Tibial nerve (tissue), 4 donors: ENCODE results near the gene NFXL1. TPM values are rescaled to one million over a fixed set of nuclear protein-coding genes. Genes with fewer than 3 reads are reported as not detected.
A peak's percentile ranks its signal among the peaks of the same experiment; 100 is the strongest.

Source experiments
- DNase-seq, 2 donors: peaks; one replicate each; pipeline ENCODE4 v3.0.0-alpha.2; 2019; ENCODE audit warnings: low spot score in 2 of 2
- H3K27ac ChIP-seq, 4 donors: fragments of 200-600 bp; sonication (generic) in 3 of 4; one replicate each; pipeline ENCODE4 v1.5.1; 2017 to 2019; ENCODE audit warnings: mild to moderate bottlenecking in 1 of 4
- H3K27me3 ChIP-seq, 2 donors: fragments of 200-600 bp; sonication (generic) in 1 of 2; one replicate each; pipeline versions ENCODE4 v1.5.1 to v1.6.0; 2017 to 2019
- H3K36me3 ChIP-seq, 3 donors: fragments of 200-600 bp; sonication (generic); one replicate each; pipeline ENCODE4 v1.5.1; 2018 to 2019
- H3K4me1 ChIP-seq, 4 donors: fragments of 200-600 bp; sonication (generic) in 3 of 4; one replicate each; pipeline ENCODE4 v1.5.1; 2017 to 2019
- H3K4me3 ChIP-seq, 4 donors: fragments of 200-600 bp; sonication (generic) in 3 of 4; one replicate each; pipeline ENCODE4 v1.5.1; 2017 to 2019; ENCODE audit warnings: mild to moderate bottlenecking in 1 of 4, moderate library complexity in 1 of 4
- H3K9me3 ChIP-seq, 4 donors: fragments of 200-600 bp; sonication (generic) in 3 of 4; one replicate each; pipeline ENCODE4 v1.5.1; 2017 to 2019
- EP300 ChIP-seq, 2 donors: sonication (generic); formaldehyde crosslinking; IDR thresholded peaks; one replicate each; pipeline ENCODE4 v1.6.1; 2017; ENCODE audit warnings: antibody characterized with exemption in 2 of 2, mild to moderate bottlenecking in 1 of 2
- POLR2A ChIP-seq, 2 donors: fragments of 450-650 bp; IDR thresholded peaks; one replicate each; pipeline ENCODE4 v1.6.1; 2017; ENCODE audit warnings: antibody characterized with exemption in 2 of 2, mild to moderate bottlenecking in 2 of 2, moderate library complexity in 2 of 2
- WGBS, 2 donors: methylation state at CpG; one replicate each; pipeline ENCODE4 v1.1.5; 2018; 5-methylcytosine and 5-hydroxymethylcytosine counted together
- total RNA-seq, 4 donors: library from RNA; depleted of rRNA; stranded (reverse); fragments of >200 nt; gene quantifications; one replicate each; pipeline ENCODE4 v1.1.0, GENCODE V29; 2016
- TF ChIP-seq, protein P1 (sequence below), 5 experiments: fragments of 200-600 bp in 3 of 5; fragments of 450-650 bp in 2 of 5; sonication (generic) in 3 of 5; IDR thresholded peaks; one replicate each; pipeline ENCODE4 v1.5.1; 2016 to 2019; ENCODE audit warnings: antibody characterized with exemption in 5 of 5, mild to moderate bottlenecking in 3 of 5, moderate library complexity in 2 of 5

NFXL1 gene
- 10 to 100 TPM; 12.2 to 18.0 (median 15.6) TPM for total RNA-seq

DNA sequence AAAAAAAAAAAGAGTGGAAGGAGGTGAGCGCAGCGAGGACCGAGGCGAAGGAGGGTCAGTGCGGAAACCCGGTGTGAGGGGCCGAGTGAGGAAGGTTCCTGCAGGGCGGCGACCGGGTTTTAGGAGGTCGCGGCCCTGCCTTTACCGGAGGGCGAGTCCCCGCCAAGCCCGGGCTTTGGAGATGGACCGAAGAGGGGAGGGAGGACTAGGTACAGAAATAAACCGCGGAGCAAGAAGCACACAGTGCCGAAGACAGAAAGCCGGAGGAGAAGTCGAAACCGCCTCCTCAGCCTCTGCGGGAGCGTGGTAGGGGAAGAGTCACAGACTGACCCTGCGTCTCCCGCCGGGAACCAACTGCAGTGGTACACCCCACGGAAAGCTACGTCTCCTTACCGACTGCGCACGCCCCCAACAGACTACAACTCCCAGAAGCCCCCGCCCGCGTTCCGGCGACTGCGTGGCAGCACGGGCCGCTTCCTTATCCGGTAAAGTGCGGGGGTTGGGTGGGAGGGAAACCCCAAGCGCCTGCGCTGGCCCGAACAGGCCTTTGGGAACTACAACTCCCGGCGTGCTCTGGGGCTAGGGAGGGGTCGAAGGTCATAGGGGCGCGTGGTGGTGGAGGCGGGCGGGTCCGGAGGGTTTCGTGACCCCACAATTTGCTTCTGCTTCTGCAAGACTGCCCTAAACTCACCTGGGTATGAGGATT lies at the start of gene NFXL1:
Gene NFXL1 (minus strand): TSS at position 364 of the 706 bp plus-strand sequence. CDS start 380 bp downstream, outside the sequence.
- peaks cover 0 to 9% (median 0%) of the 10 kb centered on the region in 4 donors for H3K9me3 ChIP-seq
- 0 to 1% methylated on average over 46 to 51 of the region's 55 CpGs for WGBS, 2 donors
- DNase-seq, result peak; percentile 94 to 95
- H3K27ac ChIP-seq, result peak within 1 kb of the TSS; percentile 43 to 88 (median 68)
- peak within 1 kb of the TSS; percentile 71 to 88 (median 83) for H3K4me3 ChIP-seq
- peaks cover 0 to 15% (median 0%) of the 10 kb centered on the region in 3 donors for H3K36me3 ChIP-seq
- H3K4me1 ChIP-seq, result peaks cover 0 to 22% (median 0%) of the 10 kb centered on the region in 4 donors
- TF ChIP-seq EP300 (IDR thresholded peaks at IDR 0.05), result peak; percentile 64 to 89
- TF ChIP-seq, protein P1, sequence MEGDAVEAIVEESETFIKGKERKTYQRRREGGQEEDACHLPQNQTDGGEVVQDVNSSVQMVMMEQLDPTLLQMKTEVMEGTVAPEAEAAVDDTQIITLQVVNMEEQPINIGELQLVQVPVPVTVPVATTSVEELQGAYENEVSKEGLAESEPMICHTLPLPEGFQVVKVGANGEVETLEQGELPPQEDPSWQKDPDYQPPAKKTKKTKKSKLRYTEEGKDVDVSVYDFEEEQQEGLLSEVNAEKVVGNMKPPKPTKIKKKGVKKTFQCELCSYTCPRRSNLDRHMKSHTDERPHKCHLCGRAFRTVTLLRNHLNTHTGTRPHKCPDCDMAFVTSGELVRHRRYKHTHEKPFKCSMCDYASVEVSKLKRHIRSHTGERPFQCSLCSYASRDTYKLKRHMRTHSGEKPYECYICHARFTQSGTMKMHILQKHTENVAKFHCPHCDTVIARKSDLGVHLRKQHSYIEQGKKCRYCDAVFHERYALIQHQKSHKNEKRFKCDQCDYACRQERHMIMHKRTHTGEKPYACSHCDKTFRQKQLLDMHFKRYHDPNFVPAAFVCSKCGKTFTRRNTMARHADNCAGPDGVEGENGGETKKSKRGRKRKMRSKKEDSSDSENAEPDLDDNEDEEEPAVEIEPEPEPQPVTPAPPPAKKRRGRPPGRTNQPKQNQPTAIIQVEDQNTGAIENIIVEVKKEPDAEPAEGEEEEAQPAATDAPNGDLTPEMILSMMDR (IDR thresholded peaks at IDR 0.05), result no peak
- peak; percentile 57 to 71 for TF ChIP-seq POLR2A (IDR thresholded peaks at IDR 0.05)
- H3K27me3 ChIP-seq, result no peaks in the 10 kb centered on the region

DNA sequence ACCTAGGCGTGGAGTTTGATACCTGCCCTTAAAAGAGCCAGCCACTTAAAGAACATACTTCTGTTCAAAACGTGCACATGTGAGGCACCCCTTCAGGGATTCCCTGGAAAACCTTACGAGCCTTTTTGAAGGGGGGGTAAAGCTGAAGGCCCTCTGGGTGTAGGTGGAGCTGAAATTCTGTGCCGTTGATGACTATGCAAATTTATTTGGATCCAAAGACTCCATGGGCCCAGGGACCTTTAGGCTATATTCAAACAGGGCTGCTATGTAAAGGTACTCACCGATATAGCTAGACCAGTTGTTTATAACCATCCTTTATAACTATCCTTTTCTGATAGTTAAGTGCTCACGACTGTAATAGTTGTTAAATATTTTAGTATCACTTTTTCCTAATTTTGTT lies 40.3 kb upstream of the NFXL1 start:
- TF ChIP-seq, protein P1 (IDR thresholded peaks at IDR 0.05), result no peak
- TF ChIP-seq EP300 (IDR thresholded peaks at IDR 0.05), result no peak
- TF ChIP-seq POLR2A (IDR thresholded peaks at IDR 0.05), result no peak
- WGBS, 2 donors, result 69 to 73% methylated on average over 6 of the region's 6 CpGs
- H3K36me3 ChIP-seq, result no peaks in the 10 kb centered on the region
- no peak overlapping the region for H3K4me3 ChIP-seq
- H3K9me3 ChIP-seq, result no peaks in the 10 kb centered on the region
- DNase-seq, result no peak
- H3K27me3 ChIP-seq, result no peaks in the 10 kb centered on the region
- no peaks in the 10 kb centered on the region for H3K4me1 ChIP-seq
- no peak overlapping the region for H3K27ac ChIP-seq

DNA sequence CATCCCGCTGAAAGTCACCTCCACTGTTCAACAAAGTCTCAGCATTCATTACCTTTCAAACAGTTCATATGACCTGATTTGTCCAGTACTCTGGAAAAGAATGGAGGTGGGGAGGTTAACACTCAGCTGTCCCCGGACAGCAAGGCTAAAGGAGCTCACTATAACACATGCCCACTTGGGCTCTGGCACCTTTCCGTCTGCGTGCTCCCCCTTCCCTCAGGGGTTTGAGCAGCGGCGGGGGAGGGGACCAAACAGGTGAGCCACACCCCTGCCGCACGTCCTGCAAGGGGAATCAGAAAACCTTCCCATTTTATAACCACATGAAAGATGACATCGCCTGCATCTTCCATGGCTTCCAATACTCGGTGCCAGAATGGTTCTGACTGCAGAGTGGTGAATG lies 39.9 kb upstream of the NFXL1 start:
- H3K27ac ChIP-seq, result no peak overlapping the region
- TF ChIP-seq, protein P1 (IDR thresholded peaks at IDR 0.05), result no peak
- TF ChIP-seq EP300 (IDR thresholded peaks at IDR 0.05) (no peak), POLR2A (IDR thresholded peaks at IDR 0.05) (no peak)
- 61 to 66% methylated on average over 9 to 10 of the region's 10 CpGs for WGBS, 2 donors
- no peaks in the 10 kb centered on the region for H3K4me1 ChIP-seq
- H3K4me3 ChIP-seq, result no peak overlapping the region
- no peaks in the 10 kb centered on the region for H3K36me3 ChIP-seq
- DNase-seq, result no peak
- no peaks in the 10 kb centered on the region for H3K27me3 ChIP-seq
- no peaks in the 10 kb centered on the region for H3K9me3 ChIP-seq

DNA sequence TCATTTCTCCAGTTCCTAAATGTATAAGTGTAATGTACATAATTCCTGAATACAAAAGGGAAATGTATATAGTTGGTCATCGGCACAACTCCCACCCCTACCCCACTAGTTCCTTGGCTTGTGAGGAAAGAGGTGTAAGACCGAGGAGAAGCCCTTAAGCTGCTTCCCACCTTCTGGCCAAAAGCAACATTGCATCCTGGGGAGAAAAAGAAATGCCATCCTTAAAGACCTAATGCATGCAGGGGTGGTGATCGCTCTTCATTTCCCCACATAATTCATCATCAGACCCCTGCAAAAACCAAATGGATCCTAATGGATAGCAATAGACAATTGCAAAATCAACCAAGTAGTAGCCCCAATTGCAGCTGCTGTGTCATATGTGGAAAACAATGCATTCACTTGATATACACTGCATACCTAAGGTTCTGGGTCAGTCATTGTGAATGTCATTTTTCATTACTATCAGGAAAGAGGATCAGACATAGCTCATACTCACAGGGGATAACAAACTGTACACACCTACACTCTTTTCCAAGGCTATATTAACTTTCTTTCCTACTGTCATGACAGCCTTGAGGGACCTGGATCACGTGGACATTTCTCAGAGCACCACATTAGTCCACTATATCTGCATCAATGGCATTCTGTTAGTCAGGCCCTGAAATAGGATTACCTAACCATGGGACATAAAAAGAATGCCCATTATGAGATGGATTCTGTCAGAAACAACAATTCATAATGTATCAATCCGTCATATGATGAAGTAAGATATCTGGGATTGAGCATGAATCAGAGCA lies 31.7 kb upstream of the NFXL1 start:
- Histone ChIP-seq H3K9me3 (no peaks in the 10 kb centered on the region), H3K4me1 (no peaks in the 10 kb centered on the region), H3K36me3 (peaks cover 0 to 4% (median 0%) of the 10 kb centered on the region in 3 donors), H3K27ac (no peak overlapping the region), H3K4me3 (no peak overlapping the region), H3K27me3 (no peaks in the 10 kb centered on the region)
- 83% methylated on average over 5 of the region's 5 CpGs for WGBS, 2 donors
- no peak for DNase-seq
- TF ChIP-seq POLR2A (IDR thresholded peaks at IDR 0.05), result no peak

DNA sequence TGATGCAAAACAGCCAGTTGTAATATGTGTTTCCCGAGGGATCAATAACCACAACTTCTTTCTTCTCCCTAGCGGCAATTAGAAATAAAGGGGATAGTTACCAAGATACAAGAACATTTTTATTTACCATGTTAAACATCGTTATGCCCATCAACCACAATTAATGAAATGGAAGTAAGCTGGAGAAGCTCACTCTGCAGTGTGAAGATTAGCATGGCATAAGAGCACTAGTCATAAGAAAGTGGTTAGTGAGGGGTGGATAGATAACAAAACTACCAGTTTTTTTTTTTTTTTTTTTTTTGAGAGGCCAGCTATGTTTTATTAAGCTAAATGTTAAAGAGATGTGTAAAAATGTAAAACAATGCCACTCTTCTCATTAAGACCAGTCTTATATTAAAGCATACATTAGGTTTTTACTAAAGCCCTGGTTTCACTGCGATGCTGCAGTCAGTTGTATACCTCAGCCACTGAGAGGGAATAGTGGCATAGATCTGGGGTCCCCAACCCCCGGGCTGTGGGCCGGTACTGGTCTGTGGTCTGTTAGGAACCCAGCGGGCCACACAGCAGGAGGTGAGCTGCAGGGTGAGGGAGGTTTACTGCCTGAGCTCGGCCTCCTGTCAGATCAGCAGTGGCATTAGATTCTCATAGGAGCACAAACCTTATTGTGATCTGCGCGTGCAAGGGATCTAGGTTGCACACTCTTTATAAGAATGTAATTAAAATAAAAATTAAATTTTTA lies 27.9 kb upstream of the NFXL1 start:
- Histone ChIP-seq H3K4me3 (no peak overlapping the region), H3K4me1 (no peaks in the 10 kb centered on the region), H3K9me3 (no peaks in the 10 kb centered on the region), H3K27me3 (no peaks in the 10 kb centered on the region), H3K27ac (no peak overlapping the region), H3K36me3 (no peaks in the 10 kb centered on the region)
- WGBS, 2 donors, result 63 to 70% methylated on average over 10 of the region's 10 CpGs
- TF ChIP-seq POLR2A (IDR thresholded peaks at IDR 0.05) (no peak), EP300 (IDR thresholded peaks at IDR 0.05) (no peak)
- TF ChIP-seq, protein P1 (IDR thresholded peaks at IDR 0.05), result no peak
- no peak for DNase-seq
